ENCODE data around the gene SPAG16. TPM values are rescaled to one million over a fixed set of nuclear protein-coding genes. Genes with fewer than 3 reads are reported as not detected.
"Not testable (repeated sequence)": the region's sequence is repeated elsewhere in the genome, so short reads cannot be mapped to it uniquely, and the experiment has no call there.

SPAG16 gene
- total and polyA plus RNA-seq, 2 experiments from 2014 or later, result 28.9 to 30.7 TPM

DNA sequence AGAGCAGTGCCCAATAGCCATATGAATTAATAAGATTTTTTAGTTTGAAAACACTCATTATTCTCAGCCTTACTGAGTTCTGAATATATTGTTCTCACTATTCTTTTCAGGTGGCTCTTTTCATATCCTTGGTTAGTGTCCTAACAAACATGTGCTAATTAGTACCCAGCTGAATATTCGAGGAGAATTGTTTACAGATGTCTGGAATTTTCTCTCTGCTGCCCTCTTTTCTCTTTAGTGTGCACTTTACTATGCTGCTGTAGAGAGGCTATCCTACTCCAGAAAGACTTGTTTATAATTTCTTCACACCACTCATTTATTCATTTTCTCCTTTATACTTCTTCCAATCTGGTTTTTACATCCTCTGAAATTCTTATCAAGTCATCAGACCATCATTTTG is 405.3 kb downstream of the SPAG16 start:
- Histone ChIP-seq H3K9me2 (ENCODE audit: insufficient read depth) (no peaks in the 10 kb centered on the region), H3K4me3 (no peak overlapping the region), H3F3A (ENCODE audit: insufficient read depth) (no peaks in the 10 kb centered on the region), H3K4me2 (ENCODE audit: unreplicated experiment) (no peak overlapping the region), H3K36me3 (ENCODE audit: low read depth) (no peaks in the 10 kb centered on the region), H3K79me2 (ENCODE audit: insufficient read depth) (no peaks in the 10 kb centered on the region), H3K27me3 (replicated peaks; ENCODE audit: insufficient read depth) (no peaks in the 10 kb centered on the region), H3K4me1 (ENCODE audit: insufficient read depth) (no peaks in the 10 kb centered on the region), H3K9me3 (ENCODE audit: low read depth) (no peaks in the 10 kb centered on the region), H3K27ac (no peak overlapping the region), H4K20me1 (ENCODE audit: insufficient read depth) (no peaks in the 10 kb centered on the region), H2AFZ (no peak overlapping the region), H3K9ac (no peak overlapping the region)
- TF ChIP-seq EZH2 (IDR thresholded peaks at IDR 0.05; ENCODE audit: insufficient read depth, poor library complexity, severe bottlenecking) (no peak), EZH2phosphoT487 (IDR thresholded peaks at IDR 0.05; ENCODE audit: insufficient read depth, low read depth) (no peak)
- WGBS, 2 experiments (ENCODE audit: low coverage in 1 of 2, low lambda C conversion rate in 2 of 2, missing lambda C conversion rate in 2 of 2), result 0% methylated on average over 1 of the region's 1 CpG
- DNase-seq, result no peak
- in situ Hi-C loops (cut with MboI), result no loop called here

- Histone ChIP-seq H3K9me2 (ENCODE audit: insufficient read depth) (no peaks in the 10 kb centered on the region), H3K4me2 (ENCODE audit: unreplicated experiment) (no peak overlapping the region), H3K9ac (no peak overlapping the region), H3K4me1 (ENCODE audit: insufficient read depth) (no peaks in the 10 kb centered on the region), H3K4me3 (no peak overlapping the region), H3K79me2 (ENCODE audit: insufficient read depth) (no peaks in the 10 kb centered on the region), H3K27me3 (replicated peaks; ENCODE audit: insufficient read depth) (no peaks in the 10 kb centered on the region), H2AFZ (no peak overlapping the region), H3K36me3 (ENCODE audit: low read depth) (no peaks in the 10 kb centered on the region), H3K9me3 (ENCODE audit: low read depth) (no peaks in the 10 kb centered on the region), H4K20me1 (ENCODE audit: insufficient read depth) (no peaks in the 10 kb centered on the region), H3K27ac (no peak overlapping the region), H3F3A (ENCODE audit: insufficient read depth) (no peaks in the 10 kb centered on the region)
- TF ChIP-seq EZH2phosphoT487 (IDR thresholded peaks at IDR 0.05; ENCODE audit: insufficient read depth, low read depth), result no peak
- TF ChIP-seq EZH2 (IDR thresholded peaks at IDR 0.05; ENCODE audit: insufficient read depth, poor library complexity, severe bottlenecking), result no peak
- DNase-seq, result no peak
- in situ Hi-C loops (cut with MboI), result no loop called here
Observed at GRCh38 chr2:213691351-213691750, 407.1 kb downstream of the SPAG16 start.

- H3K79me2 ChIP-seq (ENCODE audit: insufficient read depth), result no peaks in the 10 kb centered on the region
- no peak overlapping the region for H3K9ac ChIP-seq
- H3K9me2 ChIP-seq (ENCODE audit: insufficient read depth), result no peaks in the 10 kb centered on the region
- H3K4me3 ChIP-seq, result no peak overlapping the region
- no peaks in the 10 kb centered on the region for H3K27me3 ChIP-seq (replicated peaks; ENCODE audit: insufficient read depth)
- H3K4me1 ChIP-seq (ENCODE audit: insufficient read depth), result no peaks in the 10 kb centered on the region
- H3F3A ChIP-seq (ENCODE audit: insufficient read depth), result no peaks in the 10 kb centered on the region
- TF ChIP-seq EZH2 (IDR thresholded peaks at IDR 0.05; ENCODE audit: insufficient read depth, poor library complexity, severe bottlenecking) (no peak), EZH2phosphoT487 (IDR thresholded peaks at IDR 0.05; ENCODE audit: insufficient read depth, low read depth) (no peak)
- H4K20me1 ChIP-seq (ENCODE audit: insufficient read depth), result no peaks in the 10 kb centered on the region
- in situ Hi-C loops (cut with MboI), result no loop called here
- no peak for DNase-seq
- H3K27ac ChIP-seq, result no peak overlapping the region
- no peaks in the 10 kb centered on the region for H3K36me3 ChIP-seq (ENCODE audit: low read depth)
- no peak overlapping the region for H3K4me2 ChIP-seq (ENCODE audit: unreplicated experiment)
- H3K9me3 ChIP-seq (ENCODE audit: low read depth), result no peaks in the 10 kb centered on the region
- H2AFZ ChIP-seq, result no peak overlapping the region
Observed at GRCh38 chr2:213696442-213696841, 412.2 kb downstream of the SPAG16 start.

- H3K4me3 ChIP-seq; H3K9ac ChIP-seq; H3K27ac ChIP-seq; in situ Hi-C loops (cut with MboI); H3K9me2 ChIP-seq (ENCODE audit: insufficient read depth); H3K4me1 ChIP-seq (ENCODE audit: insufficient read depth); H3K4me2 ChIP-seq (ENCODE audit: unreplicated experiment); H2AFZ ChIP-seq; H3K27me3 ChIP-seq (replicated peaks; ENCODE audit: insufficient read depth); H3K79me2 ChIP-seq (ENCODE audit: insufficient read depth); H4K20me1 ChIP-seq (ENCODE audit: insufficient read depth); H3F3A ChIP-seq (ENCODE audit: insufficient read depth); DNase-seq; H3K9me3 ChIP-seq (ENCODE audit: low read depth); H3K36me3 ChIP-seq (ENCODE audit: low read depth): not testable (repeated sequence)
- WGBS, 2 experiments (ENCODE audit: low coverage in 1 of 2, low lambda C conversion rate in 2 of 2, missing lambda C conversion rate in 2 of 2), result 58 to 62% methylated on average over 14 to 18 of the region's 18 CpGs
Observed at GRCh38 chr2:213701365-213701764, 417.1 kb downstream of the SPAG16 start.

GRCh38 chr2:213703406-213704098 is 419.3 kb downstream of the SPAG16 start:
- Histone ChIP-seq H3K4me3 (no peak overlapping the region), H3K9ac (no peak overlapping the region), H3F3A (ENCODE audit: insufficient read depth) (no peaks in the 10 kb centered on the region), H3K9me2 (ENCODE audit: insufficient read depth) (no peaks in the 10 kb centered on the region), H4K20me1 (ENCODE audit: insufficient read depth) (no peaks in the 10 kb centered on the region), H3K79me2 (ENCODE audit: insufficient read depth) (no peaks in the 10 kb centered on the region), H3K27ac (no peak overlapping the region), H2AFZ (no peak overlapping the region), H3K36me3 (ENCODE audit: low read depth) (no peaks in the 10 kb centered on the region), H3K9me3 (ENCODE audit: low read depth) (no peaks in the 10 kb centered on the region), H3K4me1 (ENCODE audit: insufficient read depth) (no peaks in the 10 kb centered on the region), H3K27me3 (replicated peaks; ENCODE audit: insufficient read depth) (no peaks in the 10 kb centered on the region), H3K4me2 (ENCODE audit: unreplicated experiment) (no peak overlapping the region)
- no peak for TF ChIP-seq EZH2phosphoT487 (IDR thresholded peaks at IDR 0.05; ENCODE audit: insufficient read depth, low read depth)
- TF ChIP-seq EZH2 (IDR thresholded peaks at IDR 0.05; ENCODE audit: insufficient read depth, poor library complexity, severe bottlenecking), result no peak
- WGBS, 2 experiments (ENCODE audit: low coverage in 1 of 2, low lambda C conversion rate in 2 of 2, missing lambda C conversion rate in 2 of 2), result 43 to 44% methylated on average over 6 of the region's 6 CpGs
- in situ Hi-C loops (cut with MboI), result no loop called here
- DNase-seq, result no peak

Data from GM23248 (cell line).